Measurements from ENCODE around the gene DMXL2.
"Not testable (repeated sequence)": the region's sequence is repeated elsewhere in the genome, so short reads cannot be mapped to it uniquely, and the experiment has no call there.

The DMXL2 gene

DNA sequence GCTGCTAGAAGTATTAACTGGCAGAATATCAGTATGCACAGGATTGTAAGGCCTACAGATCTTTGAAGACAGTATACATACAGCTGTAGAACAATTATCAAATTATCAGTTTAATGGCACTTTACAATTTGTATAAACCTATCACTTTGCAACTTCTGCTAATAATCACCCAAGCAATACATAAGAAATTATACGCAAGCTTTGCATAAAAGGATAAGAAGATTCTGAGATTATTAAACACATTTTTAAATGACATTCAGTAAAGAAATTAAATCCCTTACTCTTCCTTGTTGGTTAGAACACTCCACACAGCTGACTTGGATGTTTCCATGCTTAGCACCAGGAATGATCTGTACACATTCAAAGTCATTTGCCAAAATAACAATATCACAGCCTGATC, 46.8 kb downstream of the DMXL2 start:
- TF ChIP-seq, protein P1, sequence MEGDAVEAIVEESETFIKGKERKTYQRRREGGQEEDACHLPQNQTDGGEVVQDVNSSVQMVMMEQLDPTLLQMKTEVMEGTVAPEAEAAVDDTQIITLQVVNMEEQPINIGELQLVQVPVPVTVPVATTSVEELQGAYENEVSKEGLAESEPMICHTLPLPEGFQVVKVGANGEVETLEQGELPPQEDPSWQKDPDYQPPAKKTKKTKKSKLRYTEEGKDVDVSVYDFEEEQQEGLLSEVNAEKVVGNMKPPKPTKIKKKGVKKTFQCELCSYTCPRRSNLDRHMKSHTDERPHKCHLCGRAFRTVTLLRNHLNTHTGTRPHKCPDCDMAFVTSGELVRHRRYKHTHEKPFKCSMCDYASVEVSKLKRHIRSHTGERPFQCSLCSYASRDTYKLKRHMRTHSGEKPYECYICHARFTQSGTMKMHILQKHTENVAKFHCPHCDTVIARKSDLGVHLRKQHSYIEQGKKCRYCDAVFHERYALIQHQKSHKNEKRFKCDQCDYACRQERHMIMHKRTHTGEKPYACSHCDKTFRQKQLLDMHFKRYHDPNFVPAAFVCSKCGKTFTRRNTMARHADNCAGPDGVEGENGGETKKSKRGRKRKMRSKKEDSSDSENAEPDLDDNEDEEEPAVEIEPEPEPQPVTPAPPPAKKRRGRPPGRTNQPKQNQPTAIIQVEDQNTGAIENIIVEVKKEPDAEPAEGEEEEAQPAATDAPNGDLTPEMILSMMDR (IDR thresholded peaks at IDR 0.05; ENCODE audit: insufficient read depth, low read length, poor library complexity, severe bottlenecking) = no peak
- H3K4me3 ChIP-seq (ENCODE audit: insufficient read depth, low read length, poor library complexity, severe bottlenecking) = no peak overlapping the region
- H3K79me2 ChIP-seq (ENCODE audit: insufficient read depth, low read length) = no peaks in the 10 kb centered on the region
- no peak overlapping the region for H3K9ac ChIP-seq (ENCODE audit: low read length)
- H3K9me2 ChIP-seq (replicated peaks; ENCODE audit: insufficient read depth, low read length) = no peaks in the 10 kb centered on the region
- H3K27ac ChIP-seq (ENCODE audit: low read depth, low read length) = no peak overlapping the region
- H3F3A ChIP-seq (ENCODE audit: insufficient read depth) = no peaks in the 10 kb centered on the region
- no peaks in the 10 kb centered on the region for H3K27me3 ChIP-seq (ENCODE audit: low read length)
- no peaks in the 10 kb centered on the region for H4K20me1 ChIP-seq (ENCODE audit: low read depth, low read length)
- H3K9me3 ChIP-seq (ENCODE audit: insufficient read depth, low read length) = no peaks in the 10 kb centered on the region
- no peak overlapping the region for H3K4me2 ChIP-seq (ENCODE audit: low read depth, low read length, poor library complexity, severe bottlenecking)
- H2AFZ ChIP-seq (ENCODE audit: low read depth, low read length, severe bottlenecking) = no peak overlapping the region
- no peaks in the 10 kb centered on the region for H3K36me3 ChIP-seq (ENCODE audit: low read length)

DNA sequence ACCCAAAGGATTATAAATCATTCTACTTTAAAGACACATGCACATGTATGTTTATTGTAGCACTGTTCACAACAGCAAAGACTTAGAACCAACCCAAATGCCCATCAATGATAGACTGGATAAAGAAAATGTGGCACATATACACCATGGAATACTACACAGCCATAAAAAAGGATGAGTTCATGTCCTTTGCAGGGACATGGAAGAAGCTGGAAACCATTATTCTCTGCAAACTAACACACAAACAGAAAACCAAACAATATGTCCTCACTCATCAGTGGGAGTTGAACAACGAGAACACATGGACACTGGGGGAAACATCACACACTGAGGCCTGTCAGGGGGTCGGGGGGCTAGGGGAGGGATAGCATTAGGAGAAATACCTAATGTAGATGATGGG, 49.2 kb downstream of the DMXL2 start:
- H3K9me2 ChIP-seq (replicated peaks; ENCODE audit: insufficient read depth, low read length); H3K36me3 ChIP-seq (ENCODE audit: low read length); H3K9ac ChIP-seq (ENCODE audit: low read length); H3K27ac ChIP-seq (ENCODE audit: low read depth, low read length); H3K4me2 ChIP-seq (ENCODE audit: low read depth, low read length, poor library complexity, severe bottlenecking); H3K9me3 ChIP-seq (ENCODE audit: insufficient read depth, low read length); H2AFZ ChIP-seq (ENCODE audit: low read depth, low read length, severe bottlenecking); H3K4me3 ChIP-seq (ENCODE audit: insufficient read depth, low read length, poor library complexity, severe bottlenecking); H3K79me2 ChIP-seq (ENCODE audit: insufficient read depth, low read length); H3K27me3 ChIP-seq (ENCODE audit: low read length); H3F3A ChIP-seq (ENCODE audit: insufficient read depth); H4K20me1 ChIP-seq (ENCODE audit: low read depth, low read length): not testable (repeated sequence)

GRCh38 chr15:51568939-51569784, 53.4 kb downstream of the DMXL2 start:
- H2AFZ ChIP-seq (ENCODE audit: low read depth, low read length, severe bottlenecking); H3K9ac ChIP-seq (ENCODE audit: low read length); H3K9me2 ChIP-seq (replicated peaks; ENCODE audit: insufficient read depth, low read length); H3K79me2 ChIP-seq (ENCODE audit: insufficient read depth, low read length); H3F3A ChIP-seq (ENCODE audit: insufficient read depth); H3K4me2 ChIP-seq (ENCODE audit: low read depth, low read length, poor library complexity, severe bottlenecking); H3K9me3 ChIP-seq (ENCODE audit: insufficient read depth, low read length); H3K36me3 ChIP-seq (ENCODE audit: low read length); H4K20me1 ChIP-seq (ENCODE audit: low read depth, low read length); H3K27ac ChIP-seq (ENCODE audit: low read depth, low read length); H3K4me3 ChIP-seq (ENCODE audit: insufficient read depth, low read length, poor library complexity, severe bottlenecking); H3K27me3 ChIP-seq (ENCODE audit: low read length): not testable (repeated sequence)

GRCh38 chr15:51561271-51561670, 61.3 kb downstream of the DMXL2 start:
- Histone ChIP-seq H4K20me1 (ENCODE audit: low read depth, low read length) (no peaks in the 10 kb centered on the region), H3K9ac (ENCODE audit: low read length) (no peak overlapping the region), H2AFZ (ENCODE audit: low read depth, low read length, severe bottlenecking) (no peak overlapping the region), H3K4me2 (ENCODE audit: low read depth, low read length, poor library complexity, severe bottlenecking) (no peak overlapping the region), H3K9me2 (replicated peaks; ENCODE audit: insufficient read depth, low read length) (no peaks in the 10 kb centered on the region), H3K9me3 (ENCODE audit: insufficient read depth, low read length) (no peaks in the 10 kb centered on the region), H3F3A (ENCODE audit: insufficient read depth) (no peaks in the 10 kb centered on the region), H3K4me3 (ENCODE audit: insufficient read depth, low read length, poor library complexity, severe bottlenecking) (no peak overlapping the region), H3K27me3 (ENCODE audit: low read length) (no peaks in the 10 kb centered on the region), H3K27ac (ENCODE audit: low read depth, low read length) (no peak overlapping the region), H3K79me2 (ENCODE audit: insufficient read depth, low read length) (no peaks in the 10 kb centered on the region), H3K36me3 (ENCODE audit: low read length) (no peaks in the 10 kb centered on the region)
- TF ChIP-seq, protein P1 (IDR thresholded peaks at IDR 0.05; ENCODE audit: insufficient read depth, low read length, poor library complexity, severe bottlenecking) = no peak
- no peak for TF ChIP-seq EZH2phosphoT487 (conservative IDR thresholded peaks at IDR 0.05; ENCODE audit: low read length)

Measured in SU-DHL-6 (cell line).